Upper lobe of left lung (tissue), 4 donors: ENCODE data around the gene ETV7.

Experiments used
- CTCF ChIP-seq, 6 experiments: fragments of 450-650 bp in 4 of 6; fragments of 200-600 bp in 2 of 6; sonication (generic) in 2 of 6; IDR thresholded peaks; one replicate each; pipeline ENCODE4 v1.5.1; 2016 to 2019; ENCODE audit warnings: antibody characterized with exemption in 6 of 6
- POLR2AphosphoS5 ChIP-seq, 2 donors: sonication (generic); formaldehyde crosslinking; IDR thresholded peaks; one replicate each; pipeline ENCODE4 v1.5.1; 2017; ENCODE audit warnings: antibody characterized with exemption in 2 of 2

- TF ChIP-seq CTCF (IDR thresholded peaks at IDR 0.05), result no peak
- no peak for TF ChIP-seq POLR2AphosphoS5 (IDR thresholded peaks at IDR 0.05)
Observed at GRCh38 chr6:36377594-36377993, 9.9 kb downstream of the ETV7 start.
